H1 (cell line): Measurements from ENCODE around the gene CST7. TPM values are rescaled to one million over a fixed set of nuclear protein-coding genes. Genes with fewer than 3 reads are reported as not detected.
A peak's percentile ranks its signal among the peaks of the same experiment; 100 is the strongest.

Experiments
- CTCF ChIA-PET: fragments of 300-600 bp; sonication (Branson Sonifier 250); formaldehyde crosslinking; loops from one replicate; lab custom pipeline; 2021; ENCODE audit not compliant: partially characterized antibody; lab: Charles Lee
- POLR2A ChIA-PET: fragments of 300-600 bp; sonication (Branson Sonifier 250); formaldehyde crosslinking; loops from one replicate; lab custom pipeline; 2021; ENCODE audit warnings: inconsistent platforms; ENCODE audit not compliant: partially characterized antibody; lab: Charles Lee
- DNase-seq, 2 experiments: peaks; one replicate each; pipeline versions ENCODE4 v3.0.0 to v3.0.0-alpha.2; 2010 to 2022; ENCODE audit warnings: low spot score in 2 of 2, low read depth in 1 of 2, mixed read lengths in 1 of 2
- FAIRE-seq: peaks from 2 replicates; lab custom pipeline; 2011; peaks lifted over from hg19 to GRCh38; lab: Jason Lieb, UNC
- H2AFZ ChIP-seq: 2 replicates; pipeline ENCODE4 v1.8.1; 2012; ENCODE audit warnings: low read length, inconsistent platforms
- H2AK5ac ChIP-seq: 2 replicates; pipeline ENCODE4 v1.6.1; 2013; ENCODE audit warnings: low read depth, low read length
- H2BK120ac ChIP-seq: replicated peaks from 2 replicates; pipeline ENCODE3; 2013; ENCODE audit warnings: low read depth, low read length, inconsistent platforms
- H2BK12ac ChIP-seq: 2 replicates; pipeline ENCODE4 v1.6.1; 2013; ENCODE audit warnings: low read depth, low read length
- H2BK15ac ChIP-seq: 2 replicates; pipeline ENCODE4 v1.6.1; 2013; ENCODE audit warnings: low read length
- H2BK20ac ChIP-seq: 2 replicates; pipeline ENCODE4 v1.6.1; 2013; ENCODE audit warnings: low read length
- H2BK5ac ChIP-seq: 2 replicates; pipeline ENCODE4 v1.6.1; 2013; ENCODE audit warnings: low read depth, low read length
- H3K14ac ChIP-seq: 2 replicates; pipeline ENCODE4 v1.6.1; 2013; ENCODE audit warnings: inconsistent platforms; ENCODE audit not compliant: insufficient read length
- H3K18ac ChIP-seq: 2 replicates; pipeline ENCODE4 v1.6.1; 2013; ENCODE audit warnings: low read length; ENCODE audit errors: extremely low read depth
- H3K23ac ChIP-seq: 2 replicates; pipeline ENCODE4 v1.6.1; 2013; ENCODE audit warnings: inconsistent platforms; ENCODE audit not compliant: insufficient read length
- H3K23me2 ChIP-seq: 2 replicates; pipeline ENCODE4 v1.6.1; 2013; ENCODE audit warnings: low read depth, low read length
- H3K27ac ChIP-seq: 2 replicates; pipeline ENCODE4 v1.6.1; 2011; ENCODE audit warnings: low read depth, low read length, inconsistent platforms
- H3K27me3 ChIP-seq, 4 experiments: replicated peaks in 1 of 4; 1 replicate in 1 of 4; 2 replicates in 3 of 4; pipeline versions ENCODE4 v1.6.1 to v1.8.1; 2011 to 2013; ENCODE audit warnings: low read length in 3 of 4, mild to moderate bottlenecking in 3 of 4, inconsistent platforms in 2 of 4, mixed read lengths in 2 of 4, moderate library complexity in 1 of 4; ENCODE audit not compliant: control insufficient read depth in 3 of 4, insufficient read depth in 3 of 4; ENCODE audit errors: extremely low read depth in 1 of 4
- H3K36me3 ChIP-seq, 4 experiments: 2 replicates each; pipeline versions ENCODE4 v1.6.1 to v1.8.1; 2011 to 2013; ENCODE audit warnings: mild to moderate bottlenecking in 4 of 4, low read length in 3 of 4, moderate library complexity in 2 of 4, control low read depth in 1 of 4, inconsistent platforms in 1 of 4; ENCODE audit not compliant: insufficient read depth in 4 of 4, control insufficient read depth in 2 of 4
- H3K4ac ChIP-seq: replicated peaks from 2 replicates; pipeline ENCODE3; 2013; ENCODE audit warnings: low read length, low read depth, mixed read lengths, inconsistent platforms; ENCODE audit not compliant: insufficient read length
- H3K4me1 ChIP-seq, 4 experiments: replicated peaks in 1 of 4; 1 replicate in 1 of 4; 2 replicates in 3 of 4; pipeline versions ENCODE4 v1.6.1 to v1.8.1; 2011 to 2013; ENCODE audit warnings: low read length in 3 of 4, inconsistent platforms in 2 of 4, mixed read lengths in 1 of 4; ENCODE audit not compliant: insufficient read depth in 4 of 4, control insufficient read depth in 3 of 4
- H3K4me2 ChIP-seq, 2 experiments: 2 replicates each; pipeline versions ENCODE4 v1.6.1 to v1.8.1; 2011 to 2013; ENCODE audit warnings: low read depth in 2 of 2, low read length in 2 of 2, control low read depth in 1 of 2, inconsistent platforms in 1 of 2, mild to moderate bottlenecking in 1 of 2; ENCODE audit not compliant: insufficient read depth in 1 of 2
- H3K4me3 ChIP-seq, 4 experiments: fragments of 200-600, 300-600 bp in 1 of 4; sonication (generic), shearing (Covaris generic), sonication (Bioruptor Twin) in 1 of 4; 2 replicates each; pipeline versions ENCODE4 v1.5.1 to v1.8.1; 2011 to 2016; ENCODE audit warnings: low read length in 4 of 4, low read depth in 3 of 4, control low read depth in 2 of 4, inconsistent platforms in 2 of 4, mild to moderate bottlenecking in 2 of 4, mixed read lengths in 1 of 4, moderate library complexity in 1 of 4; ENCODE audit not compliant: insufficient read depth in 2 of 4; ENCODE audit errors: extremely low read depth in 1 of 4
- H3K56ac ChIP-seq: replicated peaks from 2 replicates; pipeline ENCODE3; 2013; ENCODE audit warnings: low read depth, mild to moderate bottlenecking, mixed read lengths, low read length, inconsistent platforms; ENCODE audit not compliant: insufficient read length
- H3K79me1 ChIP-seq: 2 replicates; pipeline ENCODE4 v1.6.1; 2013; ENCODE audit warnings: low read depth, low read length, control low read depth
- H3K79me2 ChIP-seq, 2 experiments: 2 replicates each; pipeline versions ENCODE4 v1.6.1 to v1.8.1; 2012 to 2013; ENCODE audit warnings: low read length in 2 of 2, mild to moderate bottlenecking in 2 of 2, inconsistent platforms in 1 of 2; ENCODE audit not compliant: insufficient read depth in 2 of 2, control insufficient read depth in 1 of 2
- H3K9ac ChIP-seq, 4 experiments: replicated peaks in 1 of 4; 1 replicate in 1 of 4; 2 replicates in 3 of 4; pipeline versions ENCODE4 v1.6.1 to v1.8.1; 2011 to 2013; ENCODE audit warnings: low read depth in 3 of 4, low read length in 3 of 4, control low read depth in 2 of 4, mild to moderate bottlenecking in 2 of 4, moderate library complexity in 2 of 4, inconsistent platforms in 1 of 4; ENCODE audit errors: extremely low read depth in 1 of 4
- H3K9me3 ChIP-seq, 2 experiments: 2 replicates each; pipeline versions ENCODE4 v1.6.1 to v1.8.1; 2012 to 2013; ENCODE audit warnings: mild to moderate bottlenecking in 2 of 2, moderate library complexity in 2 of 2, control low read depth in 1 of 2, inconsistent platforms in 1 of 2, low read depth in 1 of 2, low read length in 1 of 2, mixed read lengths in 1 of 2; ENCODE audit not compliant: insufficient read depth in 2 of 2
- H4K20me1 ChIP-seq, 2 experiments: replicated peaks in 1 of 2; 2 replicates each; pipeline versions ENCODE3 to v1.8.1; 2011 to 2013; ENCODE audit warnings: inconsistent platforms in 2 of 2, low read length in 2 of 2, mild to moderate bottlenecking in 1 of 2; ENCODE audit not compliant: insufficient read depth in 2 of 2, control insufficient read depth in 1 of 2
- H4K5ac ChIP-seq: 2 replicates; pipeline ENCODE4 v1.6.1; 2013; ENCODE audit warnings: low read length, low read depth, mixed read lengths, inconsistent platforms; ENCODE audit not compliant: insufficient read length
- H4K8ac ChIP-seq: 2 replicates; pipeline ENCODE4 v1.8.0; 2013; ENCODE audit warnings: mild to moderate bottlenecking, moderate library complexity, low read length, inconsistent platforms; ENCODE audit not compliant: insufficient read depth; ENCODE audit errors: extremely low read depth
- H4K91ac ChIP-seq: replicated peaks from 2 replicates; pipeline ENCODE3; 2013; ENCODE audit warnings: low read length, mixed read lengths, inconsistent platforms; ENCODE audit not compliant: insufficient read length
- ASH2L ChIP-seq: fragments of 200-600, 300-600 bp; sonication (generic); IDR thresholded peaks from one replicate; pipeline ENCODE4 v1.7.1; 2017; ENCODE audit warnings: low read length
- CTBP2 ChIP-seq: IDR thresholded peaks from 2 replicates; pipeline ENCODE4 v1.7.0; 2011; ENCODE audit warnings: borderline replicate concordance, mild to moderate bottlenecking, moderate library complexity, mixed read lengths, low read length; ENCODE audit not compliant: insufficient read depth, insufficient read length
- SIN3A ChIP-seq, 2 experiments: IDR thresholded peaks in 1 of 2; conservative IDR thresholded peaks in 1 of 2; 2 replicates each; pipeline ENCODE4 v1.6.1; 2011 to 2012; ENCODE audit warnings: low read length in 2 of 2, improper control_type of control experiment in 1 of 2, low read depth in 1 of 2, mild to moderate bottlenecking in 1 of 2
- SIRT6 ChIP-seq: IDR thresholded peaks from one replicate; pipeline ENCODE4 v1.7.1; 2012; ENCODE audit warnings: low read length, inconsistent platforms
- YY1 ChIP-seq: IDR thresholded peaks from 2 replicates; pipeline ENCODE4 v1.6.1; 2011; ENCODE audit warnings: low read depth, mild to moderate bottlenecking, low read length
- WGBS, 2 experiments: shearing (Covaris generic) in 1 of 2; methylation state at CpG; one replicate each; pipeline versions ENCODE4 v1.1.6 to v1.1.7; 2013 to 2015; ENCODE audit warnings: low lambda C conversion rate in 2 of 2, mixed read lengths in 2 of 2, inconsistent platforms in 1 of 2, low coverage in 1 of 2, missing lambda C conversion rate in 1 of 2; ENCODE audit not compliant: insufficient replicate concordance in 2 of 2, insufficient coverage in 1 of 2, insufficient read length in 1 of 2; ENCODE audit errors: extremely low coverage in 1 of 2, missing lambda C conversion rate in 1 of 2; 5-methylcytosine and 5-hydroxymethylcytosine counted together
- polyA plus RNA-seq, 7 experiments: library from polyadenylated mRNA; depleted of rRNA in 3 of 7; stranded (reverse) in 5 of 7; unstranded in 2 of 7; fragments of >200 nt in 5 of 7; fragments of 200-250 nt in 2 of 7; gene quantifications; 1 replicate in 5 of 7; 2 replicates in 1 of 7; 4 replicates in 1 of 7; pipeline versions ENCODE4 v1.2.1 to v1.2.3, GENCODE V29; 2011 to 2013; ENCODE audit warnings: missing spikeins in 2 of 7, mixed read lengths in 2 of 7
- total RNA-seq: library from RNA; stranded (reverse); fragmentation: NEBNext Ultra II Directional; extraction: Animal tissue kit (Norgen Biotek cat#: 25700); gene quantifications from 2 replicates; pipeline ENCODE4 v1.2.1, GENCODE V29; 2021

The CST7 gene
- total and polyA plus RNA-seq, 2 of the 8 experiments (the other 6 are each of a cell fraction or from before 2014, with no cell fraction given) = not detected

DNA sequence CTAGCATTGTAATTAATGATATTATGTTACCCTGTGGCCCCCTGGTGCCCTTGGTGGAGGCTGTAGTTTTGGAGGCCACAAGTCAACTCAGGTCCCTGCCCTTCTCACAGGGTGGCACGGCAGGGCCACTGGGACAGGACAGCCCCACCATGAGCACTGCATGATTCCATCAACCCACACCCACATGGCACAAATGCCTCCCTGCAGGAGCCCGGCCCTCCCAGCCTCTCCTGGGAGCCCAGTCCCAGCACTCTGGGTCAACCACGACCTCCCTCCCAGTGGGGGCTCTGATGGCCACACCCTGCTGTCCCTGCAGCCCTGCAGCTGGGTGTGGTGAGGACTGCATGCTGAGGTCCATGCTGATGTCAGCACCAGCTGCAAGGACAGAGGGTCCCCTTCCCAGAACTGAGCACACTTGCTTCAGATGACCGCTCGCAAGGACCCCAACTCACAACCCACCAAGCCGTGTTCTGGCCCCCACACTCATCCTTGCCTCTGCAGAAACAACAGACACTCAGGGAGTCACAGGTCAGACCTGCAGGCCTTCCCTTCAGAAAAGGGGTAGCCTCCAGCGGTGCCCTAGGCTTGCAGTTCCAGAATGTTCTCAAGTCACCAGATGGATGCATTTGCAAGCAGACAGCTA lies 15.7 kb upstream of the CST7 start:
- Histone ChIP-seq H3K4me2 (no peak overlapping the region), H2BK20ac (no peak overlapping the region), H2AK5ac (no peak overlapping the region), H2BK12ac (no peak overlapping the region), H3K4me3 (no peak overlapping the region), H3K36me3 (no peaks in the 10 kb centered on the region), H4K8ac (no peak overlapping the region), H2BK120ac (no peak overlapping the region), H4K5ac (no peak overlapping the region), H3K18ac (no peak overlapping the region), H4K20me1 (no peaks in the 10 kb centered on the region), H3K23me2 (no peaks in the 10 kb centered on the region), H3K9me3 (peaks cover 8 to 12% of the 10 kb centered on the region in 2 experiments; a peak in 3 of 4 replicates), H3K4ac (no peak overlapping the region), H3K23ac (no peak overlapping the region), H3K79me1 (no peaks in the 10 kb centered on the region), H3K56ac (no peak overlapping the region), H2AFZ (no peak overlapping the region), H2BK15ac (no peak overlapping the region), H3K27me3 (no peaks in the 10 kb centered on the region), H4K91ac (no peak overlapping the region), H3K79me2 (no peaks in the 10 kb centered on the region), H3K27ac (no peak overlapping the region), H2BK5ac (no peak overlapping the region), H3K9ac (no peak overlapping the region), H3K4me1 (peaks cover 0 to 3% (median 1%) of the 10 kb centered on the region in 4 experiments; a peak in 3 of 7 replicates), H3K14ac (no peak overlapping the region)
- CTCF ChIA-PET = interaction anchor here (5.4 kb wide), 1 partner anchor 16 kb away, joined by 48 read pairs; no protein-coding TSS in a partner anchor
- POLR2A ChIA-PET = no interaction called here
- 93% methylated on average over 7 of the region's 7 CpGs; no CpG with 5 or more reads in 1 of the 2 experiments for WGBS, 2 experiments
- FAIRE-seq (no peak), DNase-seq (peak in 1 of 2 experiments; percentile 20)
- TF ChIP-seq CTBP2 (no peak), SIN3A (conservative IDR thresholded peaks at IDR 0.05 in 1 of 2, IDR thresholded peaks at IDR 0.05 in 1 of 2; ENCODE audit: low read depth in 1 of 2, low read length in 2 of 2) (no peak), ASH2L (no peak), SIRT6 (no peak), YY1 (no peak)
